Gastrocnemius medialis (tissue), 4 donors: ENCODE results near the gene APBB2. TPM values are rescaled to one million over a fixed set of nuclear protein-coding genes. Genes with fewer than 3 reads are reported as not detected.

Experiments
- ATAC-seq, 2 donors: fragments of 150-250 bp; one replicate each; pipeline ENCODE4 v1.9.1; 2016
- DNase-seq, 2 donors: peaks; one replicate each; pipeline ENCODE4 v3.0.0-alpha.2; 2019
- H3K27ac ChIP-seq, 4 donors: fragments of 200-600 bp; sonication (generic); 1 replicate in 1 of 4; 2 replicates in 3 of 4; pipeline ENCODE4 v1.5.1; 2016 to 2018; ENCODE audit warnings: mild to moderate bottlenecking in 2 of 4, moderate library complexity in 1 of 4
- H3K27me3 ChIP-seq, 3 donors: fragments of 200-600 bp; sonication (generic) in 2 of 3; 1 replicate in 1 of 3; 2 replicates in 2 of 3; pipeline versions ENCODE4 v1.5.1 to v1.6.0; 2016 to 2019; ENCODE audit warnings: mild to moderate bottlenecking in 1 of 3, moderate library complexity in 1 of 3
- H3K36me3 ChIP-seq, 2 donors: fragments of 200-600 bp; sonication (generic) in 1 of 2; one replicate each; pipeline ENCODE4 v1.5.1; 2017 to 2018
- H3K4me1 ChIP-seq, 2 donors: fragments of 200-600 bp; sonication (generic) in 1 of 2; one replicate each; pipeline ENCODE4 v1.5.1; 2016 to 2017; ENCODE audit warnings: mild to moderate bottlenecking in 2 of 2
- H3K4me3 ChIP-seq, 4 donors: fragments of 200-600 bp; sonication (generic) in 3 of 4; 1 replicate in 1 of 4; 2 replicates in 3 of 4; pipeline ENCODE4 v1.5.1; 2016 to 2019; ENCODE audit warnings: mild to moderate bottlenecking in 2 of 4
- H3K9me3 ChIP-seq, 3 donors: fragments of 200-600 bp; sonication (generic) in 2 of 3; 1 replicate in 1 of 3; 2 replicates in 2 of 3; pipeline ENCODE4 v1.5.1; 2016 to 2019
- POLR2A ChIP-seq, 2 donors: fragments of 450-650 bp; IDR thresholded peaks; one replicate each; pipeline ENCODE4 v1.6.1; 2017; ENCODE audit warnings: antibody characterized with exemption in 2 of 2, mild to moderate bottlenecking in 2 of 2, moderate library complexity in 2 of 2
- in situ Hi-C, 4 donors: fragments of 200-750 bp; cut with MboI; loops; one replicate each; pipeline versions ENCODE4 v1.15.0 to v1.8.0; 2017; ENCODE audit warnings: low sequenced_read_pairs in 4 of 4
- intact Hi-C: fragments of 100-400 bp; cut with DNase I; formaldehyde crosslinking; loops from one replicate; pipeline ENCODE4 v1.15.1; 2023; ENCODE audit warnings: low total_unique reads
- total RNA-seq, 4 donors: library from RNA; depleted of rRNA; stranded (reverse); fragments of >200 nt; gene quantifications; one replicate each; pipeline versions ENCODE4 v1.1.0 to v1.2.3, GENCODE V29; 2016
- TF ChIP-seq, protein P1 (sequence below), 5 experiments: fragments of 450-650 bp in 3 of 5; fragments of 200-600 bp in 2 of 5; sonication (generic) in 2 of 5; IDR thresholded peaks in 4 of 5; conservative IDR thresholded peaks in 1 of 5; 1 replicate in 4 of 5; 2 replicates in 1 of 5; pipeline ENCODE4 v1.5.1; 2016 to 2019; ENCODE audit warnings: antibody characterized with exemption in 5 of 5, mild to moderate bottlenecking in 3 of 5, moderate library complexity in 3 of 5

Gene APBB2
- total RNA-seq, 4 donors from 2014 or later: 14.3 to 20.5 (median 14.5) TPM

DNA sequence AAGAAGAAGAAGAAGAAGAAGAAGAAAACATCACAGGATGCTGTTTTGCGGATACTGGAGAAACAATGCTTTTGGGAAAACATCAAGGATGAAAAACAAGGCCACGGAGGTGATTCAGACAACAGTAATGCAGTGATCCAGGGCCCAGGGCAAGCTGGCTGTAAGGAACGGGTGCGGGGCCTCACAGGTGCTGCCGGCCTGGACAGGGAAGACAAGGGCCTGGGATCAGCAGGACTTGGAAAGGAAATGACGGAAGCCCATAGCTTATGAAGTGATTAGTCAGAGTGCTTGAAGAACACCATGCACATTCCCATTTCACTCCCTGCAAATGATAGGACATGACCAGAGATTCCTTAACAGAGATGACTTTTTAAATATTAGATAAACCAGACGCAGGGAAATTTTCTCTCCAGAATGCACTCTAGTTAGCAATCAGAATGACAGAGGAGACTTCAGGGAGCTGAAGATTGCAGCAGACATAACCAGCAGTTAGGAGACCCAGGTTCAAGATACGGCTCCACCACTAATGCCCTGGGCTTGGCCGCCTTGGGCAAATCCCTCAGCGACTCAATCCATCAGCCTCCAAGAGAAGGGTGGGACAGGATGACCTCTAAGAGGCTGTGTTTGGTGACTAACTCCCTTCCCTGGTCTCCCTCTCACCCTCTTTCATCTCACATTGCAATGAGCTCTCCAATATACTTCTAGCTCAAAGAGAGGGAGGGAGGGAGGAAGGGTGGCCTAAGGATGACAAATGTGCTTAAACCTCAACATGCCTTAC is 54.1 kb downstream of the APBB2 start:
- intact Hi-C loops (no loop called here), in situ Hi-C loops (no loop called here)
- H3K36me3 ChIP-seq: no peaks in the 10 kb centered on the region
- H3K27ac ChIP-seq: peak overlapping the region in 3 of 4 donors; percentile 21 to 23 (median 22)
- no peak for DNase-seq
- H3K4me3 ChIP-seq: no peak overlapping the region
- peaks cover 2 to 9% of the 10 kb centered on the region in 2 donors for H3K4me1 ChIP-seq
- H3K27me3 ChIP-seq: no peaks in the 10 kb centered on the region
- H3K9me3 ChIP-seq: no peaks in the 10 kb centered on the region
- no peak for ATAC-seq
- TF ChIP-seq, protein P1, sequence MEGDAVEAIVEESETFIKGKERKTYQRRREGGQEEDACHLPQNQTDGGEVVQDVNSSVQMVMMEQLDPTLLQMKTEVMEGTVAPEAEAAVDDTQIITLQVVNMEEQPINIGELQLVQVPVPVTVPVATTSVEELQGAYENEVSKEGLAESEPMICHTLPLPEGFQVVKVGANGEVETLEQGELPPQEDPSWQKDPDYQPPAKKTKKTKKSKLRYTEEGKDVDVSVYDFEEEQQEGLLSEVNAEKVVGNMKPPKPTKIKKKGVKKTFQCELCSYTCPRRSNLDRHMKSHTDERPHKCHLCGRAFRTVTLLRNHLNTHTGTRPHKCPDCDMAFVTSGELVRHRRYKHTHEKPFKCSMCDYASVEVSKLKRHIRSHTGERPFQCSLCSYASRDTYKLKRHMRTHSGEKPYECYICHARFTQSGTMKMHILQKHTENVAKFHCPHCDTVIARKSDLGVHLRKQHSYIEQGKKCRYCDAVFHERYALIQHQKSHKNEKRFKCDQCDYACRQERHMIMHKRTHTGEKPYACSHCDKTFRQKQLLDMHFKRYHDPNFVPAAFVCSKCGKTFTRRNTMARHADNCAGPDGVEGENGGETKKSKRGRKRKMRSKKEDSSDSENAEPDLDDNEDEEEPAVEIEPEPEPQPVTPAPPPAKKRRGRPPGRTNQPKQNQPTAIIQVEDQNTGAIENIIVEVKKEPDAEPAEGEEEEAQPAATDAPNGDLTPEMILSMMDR (IDR thresholded peaks at IDR 0.05 in 4 of 5, conservative IDR thresholded peaks at IDR 0.05 in 1 of 5): no peak
- TF ChIP-seq POLR2A (IDR thresholded peaks at IDR 0.05): no peak

DNA sequence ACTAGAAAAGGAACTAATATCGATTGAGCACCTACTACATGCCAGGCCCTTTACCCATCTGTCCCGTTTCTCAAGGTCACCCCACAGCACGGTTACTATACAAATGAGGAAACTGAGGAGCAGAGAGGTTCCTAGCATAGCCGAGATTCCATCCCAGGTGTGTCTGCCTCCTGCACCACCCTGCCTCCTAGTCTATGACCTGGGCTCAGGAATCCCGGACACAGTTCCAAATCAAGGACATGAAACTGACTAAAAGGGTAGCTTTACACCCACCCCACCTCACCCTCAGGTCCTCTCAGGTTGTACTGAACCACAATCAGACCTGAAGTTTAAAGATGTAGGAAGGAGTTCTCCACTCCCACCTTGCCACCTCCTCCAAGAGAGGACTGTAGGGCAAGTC is 55.6 kb downstream of the APBB2 start:
- in situ Hi-C loops (no loop called here), intact Hi-C loops (no loop called here)
- H3K9me3 ChIP-seq: no peaks in the 10 kb centered on the region
- no peak overlapping the region for H3K4me3 ChIP-seq
- H3K27ac ChIP-seq: peak overlapping the region in 1 of 4 donors; percentile 7
- peaks cover 9 to 22% of the 10 kb centered on the region in 2 donors for H3K4me1 ChIP-seq
- H3K36me3 ChIP-seq: no peaks in the 10 kb centered on the region
- ATAC-seq (no peak), DNase-seq (no peak)
- TF ChIP-seq POLR2A (IDR thresholded peaks at IDR 0.05): no peak
- TF ChIP-seq, protein P1 (IDR thresholded peaks at IDR 0.05 in 4 of 5, conservative IDR thresholded peaks at IDR 0.05 in 1 of 5): no peak
- H3K27me3 ChIP-seq: no peaks in the 10 kb centered on the region

DNA sequence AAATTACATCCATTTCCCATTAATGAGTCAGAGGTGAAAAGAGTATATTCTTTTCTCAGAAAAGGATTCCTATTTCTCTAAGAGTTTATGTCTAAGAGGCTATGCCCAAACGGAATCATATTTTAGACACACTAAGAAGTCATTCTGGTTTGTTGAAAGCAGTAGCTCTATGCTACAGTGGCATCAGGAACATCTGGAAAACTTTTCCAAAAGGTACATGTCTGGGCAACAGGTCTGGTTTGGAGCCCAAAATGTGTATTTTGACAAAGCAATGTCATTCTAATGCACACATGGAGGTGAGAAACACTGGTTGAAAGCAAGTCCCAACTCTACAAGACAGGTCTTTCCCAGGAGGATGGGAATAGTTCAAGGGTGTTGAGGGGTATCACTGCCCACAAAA is 56.1 kb downstream of the APBB2 start:
- Histone ChIP-seq H3K4me3 (no peak overlapping the region), H3K27me3 (no peaks in the 10 kb centered on the region), H3K9me3 (no peaks in the 10 kb centered on the region), H3K27ac (no peak overlapping the region), H3K4me1 (peaks cover 9 to 22% of the 10 kb centered on the region in 2 donors), H3K36me3 (no peaks in the 10 kb centered on the region)
- TF ChIP-seq, protein P1 (IDR thresholded peaks at IDR 0.05 in 4 of 5, conservative IDR thresholded peaks at IDR 0.05 in 1 of 5): no peak
- no peak for TF ChIP-seq POLR2A (IDR thresholded peaks at IDR 0.05)
- intact Hi-C loops (no loop called here), in situ Hi-C loops (no loop called here)
- DNase-seq (no peak), ATAC-seq (no peak)

DNA sequence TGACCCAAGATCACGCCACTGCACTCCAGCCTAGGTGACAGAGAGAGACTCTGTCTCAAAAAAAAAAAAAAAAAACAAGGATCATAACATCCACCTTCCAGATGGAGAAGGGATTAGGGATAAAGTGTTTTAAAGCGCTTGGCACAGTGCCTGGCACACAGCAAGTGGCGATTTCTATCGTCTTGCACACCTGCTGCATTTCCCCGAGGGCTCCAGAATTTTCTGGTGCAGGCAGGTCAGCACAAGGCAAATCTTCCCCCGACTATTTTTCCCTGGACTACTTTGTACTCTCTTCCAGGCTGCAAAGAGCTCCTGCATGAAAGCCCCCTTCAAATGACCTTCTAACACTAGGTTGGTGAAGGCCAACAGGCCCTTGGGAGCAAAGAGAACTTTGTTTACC is 57.3 kb downstream of the APBB2 start:
- ATAC-seq: no peak
- Histone ChIP-seq H3K27me3 (no peaks in the 10 kb centered on the region), H3K36me3 (no peaks in the 10 kb centered on the region), H3K4me3 (no peak overlapping the region), H3K4me1 (peaks cover 9 to 22% of the 10 kb centered on the region in 2 donors), H3K27ac (no peak overlapping the region), H3K9me3 (no peaks in the 10 kb centered on the region)
- DNase-seq: no peak
- in situ Hi-C loops: no loop called here
- intact Hi-C loops: no loop called here
- TF ChIP-seq, protein P1 (IDR thresholded peaks at IDR 0.05 in 4 of 5, conservative IDR thresholded peaks at IDR 0.05 in 1 of 5): no peak
- no peak for TF ChIP-seq POLR2A (IDR thresholded peaks at IDR 0.05)
